AG08396 (cell line): ENCODE data around the gene CENPX.

Source experiments
- DNase-seq: peaks from one replicate; pipeline ENCODE4 v3.0.0; 2012; ENCODE audit warnings: low spot score, mixed read lengths

CENPX gene

GRCh38 chr17:81980707-81981343 lies 41.9 kb downstream of the CENPX start:
- DNase-seq = no peak

- DNase-seq = no peak
Measured at GRCh38 chr17:81980122-81980521, 42.6 kb downstream of the CENPX start.

DNA sequence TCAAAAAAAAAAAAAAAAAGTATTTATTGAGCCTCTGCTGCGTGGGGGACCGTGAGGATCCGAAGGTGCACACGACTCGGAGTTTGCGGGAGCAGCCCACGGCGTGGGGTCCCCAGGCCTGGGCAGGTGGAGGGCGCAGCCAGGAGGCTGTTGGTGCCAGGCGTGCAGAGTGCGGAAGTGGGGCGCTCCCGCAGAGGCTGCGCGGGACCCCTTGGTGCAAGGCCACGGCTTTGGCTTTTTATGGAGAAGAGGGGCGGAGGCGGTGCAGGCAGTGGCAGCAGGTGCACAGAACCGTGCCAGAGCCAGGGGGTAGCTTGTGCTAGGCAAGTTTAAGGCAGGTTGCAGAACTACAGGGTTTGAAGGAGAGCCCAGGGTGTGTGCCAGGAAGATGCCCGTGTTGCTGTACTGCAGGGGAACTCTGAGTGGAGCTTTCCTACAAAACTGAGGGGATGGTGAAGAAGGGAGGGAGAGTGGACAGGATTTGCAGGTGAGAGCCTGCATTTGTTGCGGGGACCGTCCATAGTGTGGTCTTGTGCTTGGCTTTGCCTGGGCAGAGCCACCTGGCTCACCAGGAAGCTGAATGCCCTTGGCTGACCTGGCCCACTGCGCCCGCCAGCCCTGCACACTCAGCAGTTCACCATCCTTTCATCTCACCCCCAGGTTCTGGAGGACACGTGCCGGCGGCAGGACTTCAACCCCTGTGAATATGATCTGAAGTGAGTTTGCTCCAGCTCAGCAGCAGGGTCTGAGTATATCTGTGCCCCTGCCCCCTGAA lies 44.0 kb downstream of the CENPX start:
- DNase-seq = no peak

DNA sequence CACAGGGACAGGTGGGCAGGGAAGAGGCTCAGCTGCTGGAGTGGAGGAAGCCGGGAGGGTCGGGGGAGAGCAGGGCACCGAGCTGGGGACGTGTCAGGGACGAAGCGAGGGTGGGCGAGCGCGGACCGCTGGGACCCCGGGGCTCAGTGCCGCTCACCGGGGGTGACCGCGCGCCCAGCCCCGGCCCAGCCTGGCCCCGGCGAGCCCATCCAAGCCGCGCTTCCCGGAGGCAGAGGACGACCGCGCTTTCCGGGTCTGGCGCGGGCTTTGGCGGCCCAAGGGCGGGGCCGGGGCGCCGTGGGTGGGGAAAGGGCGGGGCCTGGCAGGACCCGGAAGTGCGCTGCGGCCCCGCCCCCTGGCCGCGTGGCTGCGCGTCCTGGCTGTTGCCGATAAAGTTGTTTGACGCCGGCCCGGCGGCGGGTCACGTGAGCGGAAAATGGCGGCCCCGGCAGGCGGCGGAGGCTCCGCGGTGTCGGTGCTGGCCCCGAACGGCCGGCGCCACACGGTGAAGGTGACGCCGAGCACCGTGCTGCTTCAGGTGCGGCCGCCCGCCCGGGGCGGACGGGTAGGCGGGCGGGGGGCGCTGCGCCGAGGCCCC lies 45.4 kb downstream of the CENPX start, which contains the start of gene ASPSCR1:
TSS of gene ASPSCR1 (plus strand) at position 419 of the 598 bp plus-strand sequence. CDS start at position 437, 18 bp downstream.
- peak; percentile 98 for DNase-seq

DNA sequence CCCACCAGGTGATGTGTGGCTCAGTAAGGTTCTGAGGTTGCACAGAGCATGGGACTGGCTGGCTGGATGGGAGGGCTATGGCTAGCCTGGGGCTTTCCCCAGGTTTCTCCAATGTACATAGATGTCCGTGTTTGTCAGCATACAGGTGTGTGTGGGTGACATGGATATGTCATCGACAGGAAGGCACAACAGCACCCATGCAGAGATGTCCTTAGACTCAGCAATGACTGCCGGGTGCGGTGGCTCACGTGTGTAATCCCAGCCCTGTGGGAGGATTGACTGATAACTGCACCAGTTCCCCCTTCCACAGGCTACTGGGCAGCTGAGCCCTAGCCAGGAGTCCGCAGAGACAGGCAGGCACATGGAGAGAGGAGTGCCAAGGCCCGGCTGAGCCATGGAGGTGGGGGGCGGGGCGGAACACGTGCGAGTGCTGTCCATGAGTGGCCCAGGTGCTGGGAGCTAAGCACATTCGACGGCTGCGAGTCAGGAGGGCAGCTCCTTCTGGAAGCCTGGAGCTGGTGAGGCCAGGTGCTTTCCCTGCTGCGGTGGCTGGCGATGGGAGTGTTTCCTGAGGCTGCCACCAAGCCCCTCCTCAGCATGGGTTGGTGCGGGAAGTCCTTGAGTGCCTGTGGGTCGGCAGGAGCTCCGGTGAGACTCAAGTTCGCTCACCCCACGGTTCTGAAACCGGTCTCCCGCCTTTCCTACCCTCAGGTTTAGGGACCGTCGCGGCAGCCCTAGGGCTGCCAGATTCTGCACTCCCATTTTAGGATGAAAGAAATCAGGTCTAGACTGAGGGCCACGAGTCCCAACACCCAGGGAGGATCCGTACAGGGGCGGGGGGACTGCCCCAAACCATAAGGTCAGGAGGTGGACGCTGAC lies 46.1 kb downstream of the CENPX start:
- DNase-seq = no peak

GRCh38 chr17:81973432-81973831 lies 49.2 kb downstream of the CENPX start:
- no peak for DNase-seq

GRCh38 chr17:81968850-81969812 lies 53.5 kb downstream of the CENPX start:
- DNase-seq = no peak
